Ishikawa (cell line): ENCODE measurements around the gene KSR2.

Experiments
- CEBPB ChIP-seq: IDR thresholded peaks from 2 replicates; pipeline ENCODE4 v1.6.1; 2012
- EGR1 ChIP-seq: IDR thresholded peaks from 2 replicates; pipeline ENCODE4 v1.6.1; 2012
- EP300 ChIP-seq: IDR thresholded peaks from 2 replicates; pipeline ENCODE4 v1.6.1; 2012; ENCODE audit warnings: borderline replicate concordance
- TEAD4 ChIP-seq: IDR thresholded peaks from 2 replicates; pipeline ENCODE4 v1.6.1; 2012
- YY1 ChIP-seq: IDR thresholded peaks from 2 replicates; pipeline ENCODE4 v1.6.1; 2012; ENCODE audit warnings: low read depth
- ZBTB7A ChIP-seq: IDR thresholded peaks from 2 replicates; pipeline ENCODE4 v1.6.1; 2012; ENCODE audit warnings: low read depth
- TF ChIP-seq, protein P1 (sequence below): IDR thresholded peaks from 2 replicates; pipeline ENCODE4 v1.6.1; 2012
- TF ChIP-seq, protein P2 (sequence below): IDR thresholded peaks from 2 replicates; pipeline ENCODE4 v1.6.1; 2012; ENCODE audit warnings: low read depth, mild to moderate bottlenecking

DNA sequence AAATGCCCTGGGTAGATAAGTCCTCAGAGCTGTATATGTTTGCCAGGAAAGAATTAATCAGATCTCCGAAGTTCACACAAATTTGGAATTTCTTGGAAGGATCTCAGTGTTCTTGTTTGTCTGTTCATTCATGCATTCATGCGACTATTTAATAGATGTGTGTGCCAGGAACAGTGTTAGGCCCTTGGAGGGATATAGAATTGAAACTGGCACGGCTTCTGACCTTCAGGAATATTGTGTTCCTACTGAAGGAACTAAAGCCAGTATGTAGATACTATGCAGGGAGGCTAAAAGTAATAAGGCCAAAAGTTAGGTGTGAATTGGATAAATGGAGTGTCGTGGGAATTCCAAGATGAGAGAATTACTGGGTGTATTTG lies 441.3 kb downstream of the KSR2 start:
- TF ChIP-seq EP300 (no peak), EGR1 (no peak), YY1 (no peak), CEBPB (no peak), TEAD4 (no peak), ZBTB7A (no peak)
- TF ChIP-seq, protein P1, sequence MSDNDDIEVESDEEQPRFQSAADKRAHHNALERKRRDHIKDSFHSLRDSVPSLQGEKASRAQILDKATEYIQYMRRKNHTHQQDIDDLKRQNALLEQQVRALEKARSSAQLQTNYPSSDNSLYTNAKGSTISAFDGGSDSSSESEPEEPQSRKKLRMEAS = no peak
- TF ChIP-seq, protein P2, sequence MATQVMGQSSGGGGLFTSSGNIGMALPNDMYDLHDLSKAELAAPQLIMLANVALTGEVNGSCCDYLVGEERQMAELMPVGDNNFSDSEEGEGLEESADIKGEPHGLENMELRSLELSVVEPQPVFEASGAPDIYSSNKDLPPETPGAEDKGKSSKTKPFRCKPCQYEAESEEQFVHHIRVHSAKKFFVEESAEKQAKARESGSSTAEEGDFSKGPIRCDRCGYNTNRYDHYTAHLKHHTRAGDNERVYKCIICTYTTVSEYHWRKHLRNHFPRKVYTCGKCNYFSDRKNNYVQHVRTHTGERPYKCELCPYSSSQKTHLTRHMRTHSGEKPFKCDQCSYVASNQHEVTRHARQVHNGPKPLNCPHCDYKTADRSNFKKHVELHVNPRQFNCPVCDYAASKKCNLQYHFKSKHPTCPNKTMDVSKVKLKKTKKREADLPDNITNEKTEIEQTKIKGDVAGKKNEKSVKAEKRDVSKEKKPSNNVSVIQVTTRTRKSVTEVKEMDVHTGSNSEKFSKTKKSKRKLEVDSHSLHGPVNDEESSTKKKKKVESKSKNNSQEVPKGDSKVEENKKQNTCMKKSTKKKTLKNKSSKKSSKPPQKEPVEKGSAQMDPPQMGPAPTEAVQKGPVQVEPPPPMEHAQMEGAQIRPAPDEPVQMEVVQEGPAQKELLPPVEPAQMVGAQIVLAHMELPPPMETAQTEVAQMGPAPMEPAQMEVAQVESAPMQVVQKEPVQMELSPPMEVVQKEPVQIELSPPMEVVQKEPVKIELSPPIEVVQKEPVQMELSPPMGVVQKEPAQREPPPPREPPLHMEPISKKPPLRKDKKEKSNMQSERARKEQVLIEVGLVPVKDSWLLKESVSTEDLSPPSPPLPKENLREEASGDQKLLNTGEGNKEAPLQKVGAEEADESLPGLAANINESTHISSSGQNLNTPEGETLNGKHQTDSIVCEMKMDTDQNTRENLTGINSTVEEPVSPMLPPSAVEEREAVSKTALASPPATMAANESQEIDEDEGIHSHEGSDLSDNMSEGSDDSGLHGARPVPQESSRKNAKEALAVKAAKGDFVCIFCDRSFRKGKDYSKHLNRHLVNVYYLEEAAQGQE = no peak
